NCI-H2081 (cell line): Measurements from ENCODE around the gene TJP1.
"Not testable (repeated sequence)": the region's sequence is repeated elsewhere in the genome, so short reads cannot be mapped to it uniquely, and the experiment has no call there.

ENCODE experiments used
- DNase-seq, 2 experiments: peaks; one replicate each; lab custom pipeline; 2025; lab: John Stamatoyannopoulos, UW

TJP1 gene

DNA sequence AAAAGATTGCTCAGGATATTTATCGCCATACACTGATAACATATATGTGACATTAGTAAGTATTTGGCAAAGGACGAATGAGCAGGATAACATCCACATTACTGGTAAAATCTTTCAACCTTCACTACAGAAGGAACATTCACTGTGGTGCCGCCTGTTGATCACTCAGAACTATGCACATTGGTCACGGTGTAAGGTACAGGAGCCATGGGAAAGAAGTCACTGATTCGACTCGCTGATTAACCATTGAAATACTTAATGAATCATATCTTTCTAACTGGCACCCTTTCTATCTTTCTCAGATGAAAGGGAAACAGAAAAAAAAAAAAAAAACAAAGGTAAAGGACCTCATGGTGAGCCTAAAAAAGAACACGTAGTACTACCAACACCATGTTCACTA is 68.8 kb downstream of the TJP1 start:
- no peak for DNase-seq

DNA sequence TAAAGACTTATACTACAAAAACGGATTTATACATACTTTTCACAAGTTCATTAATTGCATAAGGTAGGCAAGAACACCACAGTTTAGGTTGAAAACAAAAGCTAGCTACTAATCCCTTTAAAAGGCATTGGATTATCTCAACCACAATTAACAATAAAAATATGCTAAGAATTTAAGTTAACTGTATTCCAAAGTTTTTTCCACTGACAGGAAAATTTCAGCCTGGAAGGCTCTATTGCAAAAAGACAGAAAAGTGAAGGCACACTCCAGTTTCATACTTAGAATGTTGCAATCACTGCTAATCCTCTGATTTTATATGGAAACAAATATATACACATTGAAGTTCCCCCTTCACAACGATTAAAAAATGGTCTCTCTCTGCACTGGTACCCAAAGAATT is 71.5 kb downstream of the TJP1 start:
- DNase-seq: no peak

DNA sequence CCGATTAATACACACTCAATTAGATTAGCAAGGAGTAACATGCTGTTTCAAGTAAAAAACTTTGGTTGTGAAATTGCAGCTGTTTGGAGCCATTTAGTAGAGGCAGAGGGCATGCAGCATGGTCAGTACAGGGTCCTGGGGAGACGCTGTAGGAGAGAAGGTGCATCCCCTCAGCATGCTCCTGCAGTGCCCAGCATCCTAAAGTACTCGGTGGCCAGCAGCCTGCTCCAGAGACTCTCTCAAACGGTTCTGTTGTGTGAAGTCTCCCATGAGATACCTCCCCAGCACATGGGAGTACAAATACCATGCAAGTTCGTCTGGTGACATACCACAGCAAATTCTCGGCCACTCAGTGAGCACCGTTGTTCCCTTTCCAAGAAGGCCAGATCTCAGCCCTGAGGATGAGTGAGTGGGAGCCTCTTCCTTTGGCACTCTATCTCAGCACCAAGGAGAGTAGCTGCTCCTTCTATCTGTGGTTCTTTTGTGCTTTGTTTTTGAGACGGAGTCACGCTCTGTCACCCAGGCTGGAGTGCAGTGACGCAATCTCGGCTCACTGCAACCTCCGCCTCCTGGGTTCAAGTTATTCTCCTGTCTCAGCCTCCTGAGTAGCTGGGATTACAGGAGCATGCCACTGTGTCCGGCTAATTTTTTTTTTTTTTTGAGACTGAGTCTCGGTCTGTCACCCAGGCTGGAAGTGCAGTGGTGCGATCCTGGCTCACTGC is 72.7 kb downstream of the TJP1 start:
- DNase-seq: no peak

DNA sequence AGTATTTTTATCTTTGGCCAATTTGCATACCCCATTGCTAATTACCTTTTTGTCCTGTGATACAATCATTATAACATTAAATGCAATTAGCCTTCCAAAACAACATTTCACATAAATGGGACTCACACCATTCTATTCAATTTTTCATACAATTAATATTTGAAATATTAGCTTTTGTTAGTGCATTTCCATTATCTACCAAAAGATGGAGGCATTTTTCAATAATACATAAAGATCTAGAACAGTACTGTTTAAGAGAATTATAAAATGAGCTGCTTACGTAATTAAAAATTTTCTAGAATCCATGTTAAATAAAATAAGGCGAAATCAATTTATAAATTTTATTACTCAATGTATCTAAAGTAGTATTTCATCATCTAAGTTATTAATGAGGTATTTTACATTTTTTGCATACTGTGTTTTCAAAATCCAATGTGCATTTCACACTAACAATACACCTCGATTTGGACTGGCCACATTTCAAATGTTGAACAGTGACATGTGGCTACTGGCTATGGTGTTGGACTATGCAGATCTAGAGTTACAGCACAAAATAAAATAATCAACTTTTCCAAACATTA is 74.3 kb downstream of the TJP1 start:
- DNase-seq: no peak

DNA sequence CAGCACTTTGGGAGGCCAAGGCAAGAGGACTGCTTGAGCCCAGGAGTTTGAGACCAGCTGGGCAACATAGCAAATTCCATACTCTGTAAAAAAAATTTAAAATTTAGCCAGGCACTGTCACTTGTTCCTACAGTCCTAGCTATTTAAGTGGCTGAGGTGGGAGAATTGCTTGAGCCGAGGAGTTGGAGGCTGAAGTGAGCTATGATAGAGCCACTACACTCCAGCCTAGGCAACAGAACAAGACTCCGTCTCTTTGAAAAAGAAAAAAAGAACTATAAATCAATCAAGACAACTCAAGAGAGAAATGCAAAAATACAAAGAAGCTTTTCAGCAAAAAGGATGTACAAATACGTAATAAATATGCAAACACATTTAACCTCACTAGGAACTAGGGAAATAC is 78.8 kb downstream of the TJP1 start:
- DNase-seq: no peak

DNA sequence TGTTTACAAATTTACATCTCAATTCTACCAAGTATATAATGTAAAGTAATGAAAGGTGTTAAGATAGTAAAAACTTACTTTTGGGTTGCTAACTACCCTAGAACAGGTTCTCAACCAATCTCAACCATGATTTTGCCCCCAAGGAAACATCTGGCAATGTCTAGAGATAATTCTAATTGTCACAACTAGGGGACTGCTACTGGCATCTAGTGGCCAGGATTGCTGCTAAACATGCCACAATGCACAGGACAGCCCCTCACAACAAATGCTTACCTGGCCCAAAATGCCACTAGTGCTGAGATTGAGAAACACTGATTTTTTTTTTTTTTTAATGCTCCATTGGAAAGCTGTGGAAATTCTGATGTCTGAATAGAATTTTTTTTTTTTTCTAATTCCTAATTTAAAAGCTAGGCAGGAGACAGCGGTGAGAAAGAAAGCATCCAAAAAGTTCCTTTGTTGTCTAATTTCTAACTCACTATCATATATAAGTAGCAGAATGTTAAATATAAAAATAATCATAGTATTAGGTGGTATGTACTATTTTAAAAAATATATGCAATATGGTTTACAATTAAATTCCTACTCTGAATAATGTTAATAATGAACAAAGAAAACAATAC is 81.5 kb downstream of the TJP1 start:
- peak in 1 of 2 experiments; percentile 25 for DNase-seq

DNA sequence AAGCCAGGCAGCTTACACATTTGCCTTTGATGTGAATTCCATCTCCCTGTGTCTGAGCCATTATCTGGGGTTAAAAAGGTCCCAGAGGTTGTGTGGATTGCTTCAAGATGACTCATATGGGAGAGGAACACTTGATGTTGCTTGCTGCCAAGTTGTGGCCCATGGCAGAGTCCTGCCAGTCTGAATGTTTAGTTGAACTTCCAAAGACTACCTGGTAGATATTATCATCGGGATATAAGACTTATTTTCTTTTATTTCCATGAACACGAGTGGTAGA is 85.6 kb downstream of the TJP1 start:
- DNase-seq: no peak

DNA sequence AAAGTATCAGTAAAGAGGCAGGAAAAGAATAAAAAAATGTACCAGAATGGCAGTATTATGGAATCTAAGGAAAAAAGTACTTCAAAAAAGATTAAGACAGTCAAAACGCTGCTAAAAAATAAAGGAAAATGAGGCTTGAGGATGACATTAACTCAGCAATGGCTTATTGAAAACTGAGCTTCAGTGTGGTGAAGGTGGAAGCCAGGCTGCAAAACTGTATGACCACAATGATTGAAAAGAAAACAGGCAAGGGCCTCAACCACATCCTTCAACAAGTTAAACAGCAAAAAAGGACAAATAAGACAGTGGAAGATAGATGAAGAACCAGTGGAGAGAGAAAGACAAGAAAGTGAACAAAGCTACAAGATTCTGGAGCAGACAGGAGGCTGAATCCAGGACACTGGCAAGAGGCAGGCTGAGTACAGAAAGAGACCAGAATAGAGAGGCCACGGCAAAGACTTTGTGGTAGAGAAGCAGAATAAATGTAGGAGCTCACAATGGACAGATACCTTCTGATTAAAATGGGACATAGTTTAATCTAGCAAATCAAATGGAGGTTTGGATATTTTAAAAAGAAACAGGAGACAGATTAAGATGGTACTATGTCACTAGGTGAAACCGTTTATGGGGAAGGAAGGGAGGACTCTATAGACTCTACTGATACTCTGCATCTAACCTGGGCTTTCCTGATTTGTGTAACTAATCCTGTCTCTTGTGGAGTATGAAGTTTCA is 86.1 kb downstream of the TJP1 start:
- no peak for DNase-seq

DNA sequence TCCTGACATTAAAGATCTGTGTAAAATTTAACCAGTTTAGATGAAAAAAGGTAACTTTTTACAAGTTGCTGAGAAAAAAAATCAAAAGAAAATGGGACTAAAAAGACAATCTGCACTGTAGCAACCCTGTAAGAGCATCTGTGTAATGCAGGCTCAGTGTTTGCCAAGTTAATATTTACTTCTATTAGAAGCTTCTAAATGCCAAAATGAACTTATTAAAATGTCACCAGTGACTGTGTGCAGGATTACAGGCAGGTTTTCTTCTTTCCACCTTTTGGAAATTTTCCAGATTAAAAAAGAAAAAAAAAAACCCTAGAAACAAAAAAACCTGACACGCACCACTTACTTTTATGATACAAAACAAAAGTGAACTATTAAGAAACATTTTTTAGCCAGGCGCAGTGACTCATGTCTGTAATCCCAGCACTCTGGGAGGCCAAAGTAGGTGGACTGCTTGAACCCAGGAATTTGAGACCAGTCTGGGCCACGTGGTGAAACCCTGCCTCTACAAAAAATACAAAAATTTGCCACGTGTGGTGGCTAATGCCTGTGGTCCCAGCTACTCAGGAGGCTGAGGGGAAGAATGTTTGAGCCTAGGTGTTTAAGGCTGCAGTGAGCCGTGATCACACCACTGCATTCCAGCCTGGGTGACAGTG is 87.2 kb downstream of the TJP1 start:
- DNase-seq: no peak

DNA sequence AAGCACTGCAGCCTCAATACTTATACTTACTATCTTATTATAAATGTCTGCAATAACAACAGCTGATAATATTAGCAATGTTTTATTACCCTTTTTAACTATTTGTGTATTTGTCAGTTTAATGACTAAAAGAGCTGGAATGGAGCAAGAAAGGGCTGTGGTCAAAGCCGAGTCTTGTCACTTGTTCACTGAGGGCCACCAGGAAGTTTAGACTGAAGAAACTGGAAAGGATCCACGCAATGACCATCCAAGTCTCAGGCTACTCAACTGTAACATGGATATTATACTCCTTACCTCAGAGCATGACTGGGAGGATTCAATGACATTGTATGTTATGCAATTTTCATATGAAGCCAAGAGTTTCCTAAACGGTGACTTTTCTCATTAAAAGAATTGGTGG is 90.4 kb downstream of the TJP1 start:
- DNase-seq: no peak

DNA sequence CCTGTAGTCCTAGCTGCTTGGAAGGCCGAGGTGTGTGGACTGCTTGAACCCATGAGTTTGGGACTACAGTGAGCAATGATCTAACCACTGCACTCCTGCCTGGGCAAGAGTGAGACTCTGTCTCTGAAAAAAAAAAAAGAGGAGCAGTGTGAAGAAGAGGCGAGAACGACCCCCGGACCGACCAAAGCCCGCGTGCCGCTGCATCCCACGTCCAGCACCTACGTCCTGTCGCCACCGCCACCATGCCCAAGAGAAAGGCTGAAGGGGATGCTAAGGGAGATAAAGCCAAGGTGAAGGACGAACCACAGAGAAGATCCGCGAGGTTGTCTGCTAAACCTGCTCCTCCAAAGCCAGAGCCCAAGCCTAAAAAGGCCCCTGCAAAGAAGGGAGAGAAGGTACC is 91.8 kb downstream of the TJP1 start:
- DNase-seq: not testable (repeated sequence)

DNA sequence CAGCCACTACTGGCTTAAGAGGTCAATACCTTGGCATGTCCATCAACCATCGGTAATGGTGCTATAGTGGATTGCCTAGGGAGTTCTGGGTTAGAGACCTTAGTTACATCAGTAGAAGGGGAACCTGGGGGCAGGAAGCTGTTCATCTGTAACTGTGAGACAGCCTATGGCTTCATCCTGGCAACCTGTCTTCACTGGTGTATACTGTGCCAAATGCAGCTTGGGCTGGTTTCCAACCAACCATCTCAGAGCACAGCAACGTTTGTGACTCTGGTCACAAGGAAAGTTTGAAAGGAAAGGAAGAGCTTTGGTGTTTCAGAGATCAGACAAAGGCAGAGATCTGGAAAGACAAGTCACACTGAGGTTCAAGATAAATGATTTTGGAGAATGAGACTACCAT is 93.8 kb downstream of the TJP1 start:
- no peak for DNase-seq

DNA sequence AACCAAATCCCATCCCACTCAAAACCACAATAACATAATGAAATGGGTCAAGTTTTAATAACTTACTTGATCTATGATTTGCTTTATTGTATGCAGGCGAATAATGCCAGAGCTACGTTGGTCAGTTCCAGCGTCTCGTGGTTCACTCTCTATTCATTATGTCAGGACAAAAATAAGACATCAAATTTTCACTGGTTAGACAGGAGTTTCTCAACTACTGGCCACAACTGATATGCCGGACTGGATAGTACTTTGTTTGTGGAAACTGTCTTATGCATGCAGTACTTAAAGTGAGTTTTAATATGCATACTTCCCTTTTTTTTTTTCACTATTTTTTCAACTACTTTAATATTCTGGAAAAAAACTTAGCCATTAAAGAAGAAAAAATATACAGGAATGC is 94.4 kb downstream of the TJP1 start:
- DNase-seq: no peak

DNA sequence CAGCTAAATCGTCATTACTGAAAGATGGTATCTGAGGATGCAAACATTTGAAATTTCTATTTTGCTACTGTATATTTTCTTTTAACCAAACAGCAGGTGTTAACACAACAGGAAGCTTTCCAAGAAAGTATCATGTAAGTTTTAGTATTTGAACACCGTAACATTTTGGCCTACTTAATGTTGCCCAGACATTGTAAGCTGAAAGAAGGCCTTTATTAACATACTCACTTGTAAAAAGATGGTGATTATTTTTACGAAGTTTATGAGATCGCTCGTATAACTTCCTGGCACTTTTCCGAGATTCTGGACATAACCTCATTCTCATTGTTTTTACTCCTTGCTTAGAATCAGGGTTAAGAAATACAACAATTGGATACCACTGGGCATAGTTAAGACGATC is 95.7 kb downstream of the TJP1 start:
- DNase-seq: no peak

DNA sequence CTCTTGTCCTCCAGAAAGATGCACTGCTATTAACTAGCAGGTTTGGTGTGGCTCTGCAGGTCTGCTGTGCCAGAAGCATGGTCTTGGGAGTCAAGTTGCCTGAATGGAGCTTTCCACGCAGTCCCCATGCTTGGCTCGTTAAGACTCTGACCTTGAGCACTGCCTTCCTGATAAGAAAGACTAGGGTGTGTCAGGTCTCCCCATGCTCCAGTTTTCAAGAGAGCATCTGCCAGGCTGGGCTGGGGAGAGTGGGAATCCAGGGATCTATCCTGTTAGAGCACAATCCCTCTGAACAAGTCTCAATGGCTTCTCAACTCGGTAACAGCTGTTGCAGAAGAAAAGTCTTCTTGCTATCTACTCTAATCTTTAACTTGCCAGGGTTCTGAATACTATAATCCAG is 98.2 kb downstream of the TJP1 start:
- DNase-seq: no peak

DNA sequence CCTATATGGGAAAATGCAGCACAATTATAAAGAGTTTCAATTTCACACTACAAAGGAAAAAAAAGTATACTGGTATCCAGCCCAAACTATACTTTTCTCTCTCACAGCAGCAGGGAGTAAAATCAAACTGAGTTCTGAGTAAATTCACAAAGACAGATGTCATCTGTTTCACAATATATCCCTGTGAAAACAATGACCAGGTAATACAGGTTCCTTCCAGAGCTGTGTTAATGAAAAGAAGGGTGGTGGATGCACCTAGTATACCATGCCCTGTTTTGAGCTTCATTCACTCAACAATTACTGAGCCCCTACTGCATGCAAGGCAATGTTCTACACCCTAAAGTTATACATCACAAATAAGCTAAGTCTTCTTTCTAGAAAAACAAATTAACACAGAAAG is 108.5 kb downstream of the TJP1 start:
- no peak for DNase-seq

DNA sequence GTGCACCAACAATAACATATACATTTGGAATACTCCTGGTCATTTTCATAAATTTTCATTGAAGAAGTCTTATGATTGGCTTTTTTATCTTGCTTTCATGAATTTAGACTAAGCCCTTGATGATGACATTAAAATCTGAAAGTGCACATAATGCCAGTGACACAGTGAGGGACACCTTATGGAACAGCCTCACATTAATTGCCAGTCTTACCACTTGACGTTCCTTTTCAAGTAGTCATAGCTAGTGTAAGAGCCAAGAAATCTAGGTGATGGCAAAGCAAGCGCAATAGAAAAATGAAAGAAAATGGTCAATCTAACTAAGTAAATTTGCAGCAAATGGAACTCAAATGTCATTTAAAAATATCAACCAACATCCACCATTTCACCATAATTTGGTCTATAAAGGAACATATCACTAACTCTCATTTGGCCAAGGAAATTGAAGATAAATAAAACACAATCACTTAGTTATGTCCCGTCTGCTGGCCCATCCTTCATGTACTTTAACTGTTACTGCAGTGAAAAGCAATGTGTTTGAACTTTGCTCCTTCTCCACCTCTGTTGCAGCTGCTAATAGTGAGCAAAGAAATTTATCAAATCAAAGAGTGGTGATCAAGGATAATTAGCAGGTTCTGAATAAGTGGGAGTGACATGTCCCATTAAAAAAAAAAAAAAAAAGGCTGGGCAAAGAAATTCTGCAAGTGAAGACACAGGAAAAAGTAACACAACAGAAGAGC is 110.0 kb downstream of the TJP1 start:
- DNase-seq: no peak

DNA sequence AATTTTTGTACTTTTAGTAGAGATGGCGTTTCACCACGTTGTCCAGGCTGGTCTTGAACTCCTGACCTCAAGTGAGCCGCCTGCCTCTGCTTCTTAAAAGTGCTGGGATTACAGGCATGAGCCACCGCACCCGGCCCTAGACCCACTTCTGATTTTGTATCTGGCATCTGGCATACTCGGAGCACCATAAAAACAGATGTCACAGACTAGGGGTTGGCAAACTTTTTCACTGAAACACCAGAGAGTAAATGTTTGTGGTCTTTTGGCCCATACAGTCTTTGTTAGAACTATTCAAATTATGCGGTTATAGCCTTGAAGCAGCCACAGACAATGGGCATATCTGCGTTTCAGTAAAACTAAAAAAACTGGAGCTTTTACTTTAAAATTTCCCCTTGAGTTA is 110.7 kb downstream of the TJP1 start:
- no peak for DNase-seq

DNA sequence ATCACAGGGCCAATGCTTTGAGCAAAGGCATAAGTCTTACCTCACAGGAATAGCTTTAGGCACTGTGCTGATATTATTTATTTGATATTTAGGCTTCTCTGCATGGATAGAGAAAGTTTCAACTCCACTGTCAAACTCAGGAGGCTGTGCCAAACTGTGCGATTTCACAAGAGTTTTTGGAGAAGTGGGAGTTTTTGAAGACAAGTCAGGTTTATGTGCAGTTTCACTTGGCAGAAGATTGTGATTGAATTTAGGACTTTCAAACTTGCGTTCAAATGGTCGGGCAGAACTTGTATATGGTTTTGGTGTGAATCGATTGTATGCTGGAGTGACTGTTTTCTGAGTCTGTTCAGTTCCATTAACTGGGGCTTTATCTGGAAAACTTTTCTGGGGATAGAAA is 113.7 kb downstream of the TJP1 start:
- no peak for DNase-seq

DNA sequence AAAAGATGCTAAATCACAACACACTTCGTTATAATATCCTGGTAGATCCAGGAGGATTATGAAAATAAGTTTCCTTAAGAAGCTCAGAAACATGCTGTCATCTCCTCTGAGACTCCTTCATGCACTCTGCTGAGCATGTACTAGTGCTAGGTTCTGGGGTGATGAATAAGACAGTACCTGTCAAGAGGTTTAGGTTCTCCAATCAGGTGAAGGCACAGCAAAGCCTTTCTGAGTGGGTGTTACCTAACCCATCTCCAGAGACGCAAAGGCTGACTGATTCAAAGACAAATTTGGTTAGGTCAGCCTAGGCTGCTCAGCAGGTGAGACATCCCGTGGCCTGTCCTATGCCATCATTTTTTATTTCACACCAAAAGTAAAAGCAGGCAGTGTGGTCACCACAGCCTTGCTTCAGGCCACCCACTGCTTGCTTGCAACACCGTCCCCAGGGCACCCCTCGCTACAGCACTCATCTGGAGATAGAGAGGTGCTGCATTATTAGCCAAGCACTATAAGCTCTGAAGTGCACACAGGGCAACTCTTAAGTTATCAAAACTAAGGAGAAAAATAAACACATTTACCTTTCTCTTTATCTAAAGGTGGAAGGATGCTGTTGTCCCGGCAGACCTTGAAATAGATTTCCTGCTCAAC is 117.2 kb downstream of the TJP1 start:
- no peak for DNase-seq

DNA sequence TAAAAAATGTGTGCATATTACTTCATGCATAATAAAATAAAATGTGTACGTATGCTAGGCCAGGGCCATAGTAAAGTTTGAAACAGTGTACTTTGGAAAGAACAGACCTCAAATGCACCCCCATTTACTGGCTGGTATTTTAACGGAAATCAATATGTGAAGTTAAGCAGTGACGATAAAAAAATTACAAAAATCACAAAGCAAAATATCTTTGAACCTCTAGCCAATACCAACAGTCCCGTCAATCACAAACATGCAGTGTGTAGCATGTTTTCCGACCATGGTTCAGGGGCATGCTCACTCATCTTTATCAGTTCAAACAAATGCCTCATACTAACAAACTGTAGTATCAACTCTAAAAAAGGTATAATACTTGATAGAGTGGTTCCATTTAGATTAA is 121.1 kb downstream of the TJP1 start:
- DNase-seq: no peak

DNA sequence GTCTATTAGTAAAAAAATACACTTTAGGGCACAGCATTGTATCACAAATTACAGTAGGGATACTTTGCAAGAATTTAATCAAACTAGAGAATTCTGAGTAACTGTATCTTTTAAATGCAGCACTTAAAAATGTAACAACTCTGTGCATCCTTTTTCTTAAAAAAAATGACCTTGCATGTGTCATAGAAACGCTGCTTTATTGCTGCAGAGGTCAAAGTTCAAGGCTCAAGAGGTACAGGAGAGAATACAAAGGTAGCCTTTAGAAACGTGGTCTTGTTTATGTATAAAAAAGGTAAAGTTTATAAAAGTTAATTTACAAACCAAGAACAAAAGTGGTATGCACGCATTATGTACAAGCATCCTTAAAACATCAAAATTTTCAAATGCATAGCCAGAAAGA is 122.0 kb downstream of the TJP1 start:
- DNase-seq: no peak
